ENCODE data around the gene MACROD2.

DNA sequence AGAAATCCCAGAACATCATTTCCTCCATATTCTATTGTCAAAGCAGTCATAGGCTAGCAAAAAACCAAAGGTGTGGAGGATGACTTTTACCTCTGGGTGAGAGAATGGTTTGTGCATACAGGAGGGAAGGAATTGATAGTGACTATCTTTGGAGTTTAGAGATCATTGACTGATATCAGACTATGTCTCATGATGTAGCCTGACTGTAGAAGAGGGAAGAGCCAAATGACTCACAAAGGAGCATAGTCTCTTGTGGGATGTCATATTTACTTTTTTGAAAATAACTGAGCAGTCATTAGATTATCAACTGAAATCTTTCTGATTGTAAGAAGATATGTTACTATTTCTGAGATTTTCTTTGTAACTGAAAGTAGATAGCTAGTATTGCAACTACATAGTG is 183.6 kb downstream of the MACROD2 start:
- TF ChIP-seq POLR2A (IDR thresholded peaks at IDR 0.05): no peak
- no peak for TF ChIP-seq POLR2AphosphoS5 (IDR thresholded peaks at IDR 0.05)
- TF ChIP-seq, protein P1, sequence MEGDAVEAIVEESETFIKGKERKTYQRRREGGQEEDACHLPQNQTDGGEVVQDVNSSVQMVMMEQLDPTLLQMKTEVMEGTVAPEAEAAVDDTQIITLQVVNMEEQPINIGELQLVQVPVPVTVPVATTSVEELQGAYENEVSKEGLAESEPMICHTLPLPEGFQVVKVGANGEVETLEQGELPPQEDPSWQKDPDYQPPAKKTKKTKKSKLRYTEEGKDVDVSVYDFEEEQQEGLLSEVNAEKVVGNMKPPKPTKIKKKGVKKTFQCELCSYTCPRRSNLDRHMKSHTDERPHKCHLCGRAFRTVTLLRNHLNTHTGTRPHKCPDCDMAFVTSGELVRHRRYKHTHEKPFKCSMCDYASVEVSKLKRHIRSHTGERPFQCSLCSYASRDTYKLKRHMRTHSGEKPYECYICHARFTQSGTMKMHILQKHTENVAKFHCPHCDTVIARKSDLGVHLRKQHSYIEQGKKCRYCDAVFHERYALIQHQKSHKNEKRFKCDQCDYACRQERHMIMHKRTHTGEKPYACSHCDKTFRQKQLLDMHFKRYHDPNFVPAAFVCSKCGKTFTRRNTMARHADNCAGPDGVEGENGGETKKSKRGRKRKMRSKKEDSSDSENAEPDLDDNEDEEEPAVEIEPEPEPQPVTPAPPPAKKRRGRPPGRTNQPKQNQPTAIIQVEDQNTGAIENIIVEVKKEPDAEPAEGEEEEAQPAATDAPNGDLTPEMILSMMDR (IDR thresholded peaks at IDR 0.05): no peak
